ENCODE data around the gene ICE2.
A peak's percentile ranks its signal among the peaks of the same experiment; 100 is the strongest.
"Not testable (repeated sequence)": the region's sequence is repeated elsewhere in the genome, so short reads cannot be mapped to it uniquely, and the experiment has no call there.

Gene ICE2

DNA sequence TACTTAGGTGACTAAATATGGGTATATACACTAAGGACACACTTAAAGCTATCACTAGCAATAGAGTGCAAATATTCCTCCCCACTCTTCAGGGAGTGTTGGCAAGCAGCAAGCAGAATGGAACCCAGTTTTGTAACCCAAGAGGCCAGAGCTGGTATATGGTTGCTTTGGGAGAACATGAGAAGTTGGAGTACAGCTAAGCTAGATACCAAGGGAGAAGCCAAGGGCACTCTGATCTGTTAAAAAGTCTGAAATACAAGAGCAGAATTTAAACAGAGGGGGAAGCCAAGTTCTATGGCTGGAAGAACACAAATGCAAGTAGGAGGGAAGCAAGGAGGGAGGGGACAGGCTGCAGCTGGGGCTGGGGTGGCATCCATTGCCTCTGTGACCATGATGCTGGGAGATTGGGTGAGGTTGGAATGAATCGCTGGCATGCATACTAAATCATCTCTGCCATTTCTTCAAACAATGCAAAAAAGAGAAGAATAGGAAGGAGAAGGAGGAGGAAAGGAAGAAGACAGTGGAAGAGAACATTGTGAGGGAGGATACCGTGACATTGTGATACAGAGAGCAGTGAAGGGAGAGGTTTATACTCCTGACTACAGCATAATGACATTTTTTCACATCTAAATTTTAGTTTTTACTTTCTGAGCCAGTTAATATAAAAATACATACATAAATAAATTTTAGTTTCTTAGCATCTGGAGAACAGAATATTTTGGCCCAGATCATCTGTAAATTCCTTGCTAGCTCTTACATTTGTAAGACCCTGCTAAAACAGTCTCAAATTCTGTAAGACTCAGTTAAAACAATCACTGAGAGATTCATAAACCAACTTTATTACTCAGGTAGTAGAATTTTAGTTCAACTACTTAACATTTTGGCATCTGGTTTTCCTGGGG, 72.2 kb downstream of the ICE2 start:
- no peak for DNase-seq

- no peak for DNase-seq
Measured at GRCh38 chr15:60405399-60405798, 73.5 kb downstream of the ICE2 start.

GRCh38 chr15:60404351-60404750, 74.6 kb downstream of the ICE2 start:
- not testable (repeated sequence) for DNase-seq

DNA sequence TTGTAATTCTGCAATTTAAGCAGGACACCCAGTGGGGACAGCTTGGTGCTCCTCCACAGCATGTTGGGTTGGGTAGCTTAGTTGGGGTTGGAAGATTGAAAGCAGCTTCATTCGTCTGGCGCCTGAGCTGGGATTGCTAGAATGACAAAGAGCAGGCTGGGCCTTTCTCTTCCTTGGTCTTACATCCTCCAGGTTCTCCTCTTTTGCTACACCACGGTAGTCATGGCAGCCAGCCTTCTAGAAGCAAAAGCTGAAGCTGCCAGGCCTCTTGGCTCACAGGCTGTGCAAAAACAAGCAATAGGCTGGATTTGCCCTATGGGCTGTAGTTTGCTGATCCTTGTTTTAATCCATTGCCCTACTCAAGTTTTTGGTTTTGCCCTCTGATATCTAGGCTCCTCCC, 78.0 kb downstream of the ICE2 start:
- DNase-seq, result no peak

DNA sequence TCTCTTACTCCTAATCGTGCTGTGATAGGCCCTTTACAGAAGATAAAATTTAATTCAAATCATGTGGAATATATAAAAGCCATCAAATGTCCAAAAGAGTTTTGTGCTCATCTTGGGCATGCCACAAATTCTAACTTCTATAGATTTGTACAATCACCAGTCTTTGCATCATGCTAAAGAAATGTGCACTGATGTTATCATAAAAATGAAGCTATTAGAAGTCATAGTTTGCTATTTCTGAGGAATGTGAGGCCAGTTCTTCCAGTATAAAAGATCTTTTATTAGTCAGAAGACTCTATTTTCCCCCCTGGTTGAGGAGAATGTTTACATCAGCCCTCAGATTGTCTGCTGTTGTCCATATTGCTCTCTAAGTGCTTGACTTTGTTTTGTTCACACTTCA, 79.0 kb downstream of the ICE2 start:
- no peak for DNase-seq

DNA sequence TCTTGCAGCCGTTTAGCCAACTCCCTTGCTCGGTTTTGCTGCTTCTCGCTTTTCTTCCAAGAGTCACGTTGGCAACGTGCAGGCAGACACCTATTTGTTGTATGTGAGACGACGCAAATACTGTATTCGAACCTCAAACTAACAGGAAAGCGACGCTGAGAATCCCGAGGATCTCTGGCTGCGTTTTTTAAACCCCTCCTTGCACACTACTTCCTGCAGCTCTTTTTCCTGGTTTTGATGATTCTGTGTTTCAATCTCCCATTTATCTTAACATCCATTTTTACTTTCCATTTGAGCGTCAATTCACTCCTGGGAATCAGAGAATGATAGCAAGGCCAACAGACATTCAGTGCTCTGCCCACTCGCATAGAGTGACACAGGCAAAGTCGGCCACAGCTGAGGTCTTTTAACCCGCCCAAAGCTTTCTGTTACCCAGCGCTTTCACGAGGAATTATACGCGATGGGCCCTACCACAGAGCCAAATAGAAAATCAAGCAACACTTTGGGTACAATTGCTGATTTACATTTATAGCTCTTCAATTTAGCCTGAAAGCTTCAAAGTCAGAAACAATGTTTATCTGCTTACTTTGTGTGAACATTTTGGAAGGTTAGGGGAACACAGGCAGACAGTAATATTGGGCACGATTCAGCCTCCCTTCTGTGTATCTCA, 79.6 kb downstream of the ICE2 start:
- no peak for DNase-seq

DNA sequence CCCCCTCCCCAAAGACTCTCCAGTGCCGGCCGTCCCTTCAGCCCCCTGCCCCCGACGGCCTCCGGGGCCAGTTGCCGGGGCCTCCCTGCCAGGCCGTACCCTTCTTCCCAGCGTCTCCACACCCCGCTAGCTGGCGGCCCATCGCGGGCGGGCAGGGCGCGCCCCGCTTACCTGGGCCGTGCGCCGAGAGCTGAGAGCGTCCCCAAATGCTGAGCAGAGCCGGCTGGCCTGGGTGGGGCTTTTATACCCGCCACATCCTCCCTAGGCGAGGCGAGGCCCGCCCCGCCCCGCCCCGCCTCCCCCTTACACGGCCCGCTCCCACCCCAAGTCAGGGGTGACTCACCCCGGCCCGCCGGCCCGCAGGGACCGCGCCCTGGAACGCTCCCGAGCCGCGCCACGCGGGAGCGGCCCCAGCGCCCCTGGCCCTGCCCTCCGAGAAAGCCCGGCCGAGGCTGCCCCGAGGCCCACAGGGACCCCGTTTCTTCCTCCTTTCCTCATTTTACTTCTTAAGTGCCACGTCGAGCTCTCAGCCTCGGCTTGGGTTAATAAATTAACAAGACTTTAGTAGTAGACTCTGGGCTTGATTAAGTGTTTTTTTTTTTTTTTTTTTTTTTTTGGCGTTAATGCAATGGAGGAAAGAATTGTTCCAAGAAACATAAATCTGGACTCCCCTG, 81.0 kb downstream of the ICE2 start, which contains the start of gene ANXA2:
TSS of gene ANXA2 (minus strand) at position 215 of the 674 bp plus-strand sequence. CDS start 11,911 bp downstream, outside the sequence.
- peak; percentile 90 for DNase-seq

DNA sequence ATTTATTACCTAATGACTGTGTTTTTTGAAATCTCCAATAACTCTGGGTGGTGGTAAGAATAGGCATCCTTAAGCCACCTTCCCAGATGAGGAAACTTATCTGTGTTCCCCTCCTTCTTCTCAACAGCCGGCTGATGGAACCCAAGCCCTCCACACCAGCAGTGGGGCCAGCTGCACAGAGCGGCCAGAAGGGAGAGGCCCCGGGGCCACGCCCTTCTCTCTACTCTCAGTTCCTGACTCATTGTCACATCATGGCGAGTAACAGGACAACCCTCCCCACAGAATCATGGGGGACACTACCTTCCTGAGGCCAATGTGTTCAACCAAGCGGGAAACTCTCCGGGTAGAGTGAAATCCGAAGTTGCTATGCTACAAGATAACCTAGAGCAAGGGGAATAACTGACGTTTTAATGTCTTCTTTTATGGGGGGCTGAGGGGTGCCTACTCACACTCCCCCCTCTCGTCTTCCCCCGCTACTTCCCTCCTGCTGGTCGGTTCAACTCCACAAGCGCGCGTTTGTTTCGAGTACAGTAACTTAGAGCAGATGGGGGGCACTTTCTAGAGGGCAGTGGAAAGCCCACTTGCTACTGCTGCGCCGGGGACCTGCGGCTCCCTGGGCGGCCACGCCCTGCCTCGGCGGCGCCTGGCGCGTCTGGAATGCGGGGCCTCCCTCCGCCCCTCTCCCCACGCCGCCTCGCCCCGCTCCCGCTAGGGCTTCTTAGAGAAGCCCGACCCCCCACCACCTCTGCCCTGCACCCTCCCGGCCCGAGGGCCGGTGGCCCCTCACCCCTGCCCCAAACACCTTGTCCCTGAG, 81.8 kb downstream of the ICE2 start:
- DNase-seq, result peak; percentile 80

GRCh38 chr15:60396560-60396957, 82.4 kb downstream of the ICE2 start:
- no peak for DNase-seq

DNA sequence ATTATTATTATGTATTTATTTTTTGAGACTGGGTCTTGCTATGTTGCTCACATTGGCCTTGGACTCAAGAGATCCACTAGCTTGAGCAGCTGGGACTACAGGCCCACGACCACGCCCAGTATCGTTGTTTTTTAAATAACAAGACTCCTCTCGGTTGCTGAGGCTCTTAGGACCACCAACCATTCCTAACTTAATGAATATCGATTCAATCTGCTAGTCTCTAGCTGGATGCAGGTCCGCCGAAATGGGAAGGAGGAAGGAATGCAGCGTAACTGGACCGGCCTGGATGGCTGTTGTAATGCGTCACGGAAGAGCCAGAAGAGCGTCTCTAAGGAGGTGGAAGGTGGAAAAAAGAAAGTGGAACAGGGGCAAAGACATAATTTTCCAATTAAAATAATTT, 82.8 kb downstream of the ICE2 start:
- no peak for DNase-seq

- no peak for DNase-seq
Measured at GRCh38 chr15:60395276-60396011, 83.5 kb downstream of the ICE2 start.

GRCh38 chr15:60394689-60395097, 84.2 kb downstream of the ICE2 start:
- DNase-seq, result no peak

- no peak for DNase-seq
Measured at GRCh38 chr15:60392986-60393790, 85.8 kb downstream of the ICE2 start.

DNA sequence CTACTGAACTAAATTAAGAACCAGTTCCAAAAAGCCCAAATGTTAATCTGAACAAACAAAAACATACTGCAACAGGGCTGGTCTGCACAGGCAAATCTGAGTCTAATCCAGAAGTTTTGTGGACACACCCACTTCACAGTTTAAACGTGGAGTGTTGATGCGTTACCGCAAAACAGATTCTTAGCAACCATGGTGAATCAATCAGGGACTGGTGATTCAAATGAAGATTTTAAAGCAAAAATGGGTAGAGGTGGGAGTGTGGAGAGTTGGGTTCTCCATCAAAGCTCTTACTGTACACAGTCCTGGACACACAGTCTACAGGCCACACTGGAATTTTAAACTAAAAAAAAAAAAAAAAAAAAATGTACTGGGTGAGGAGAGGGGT, 86.3 kb downstream of the ICE2 start:
- DNase-seq, result peak; percentile 92

DNA sequence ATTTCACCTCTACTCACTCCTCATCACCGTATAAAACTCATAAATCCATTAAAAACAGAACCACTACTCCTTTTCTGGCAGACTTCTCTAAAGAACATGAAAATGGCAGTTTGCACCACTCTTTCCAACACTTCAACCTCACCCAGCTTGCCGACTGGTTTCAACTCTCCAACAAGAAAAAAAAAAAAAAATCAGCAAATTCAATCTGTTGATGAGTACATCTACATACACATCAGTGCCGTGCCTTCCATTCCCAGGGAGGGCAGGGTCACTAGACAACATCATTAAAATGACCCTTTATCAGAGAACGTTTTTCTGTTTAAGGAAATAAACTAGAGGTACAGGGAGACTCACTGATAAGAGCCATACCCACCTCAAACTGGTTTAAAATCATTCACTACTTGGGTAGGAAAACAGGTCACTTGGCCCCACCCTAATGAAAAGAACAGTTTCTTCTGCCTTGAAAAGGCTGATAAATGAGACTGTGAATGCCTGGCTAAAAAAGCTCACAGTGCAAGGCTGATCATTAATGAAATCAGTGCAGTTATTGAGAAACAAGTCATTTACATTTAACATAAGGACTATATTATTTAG, 87.1 kb downstream of the ICE2 start:
- no peak for DNase-seq

DNA sequence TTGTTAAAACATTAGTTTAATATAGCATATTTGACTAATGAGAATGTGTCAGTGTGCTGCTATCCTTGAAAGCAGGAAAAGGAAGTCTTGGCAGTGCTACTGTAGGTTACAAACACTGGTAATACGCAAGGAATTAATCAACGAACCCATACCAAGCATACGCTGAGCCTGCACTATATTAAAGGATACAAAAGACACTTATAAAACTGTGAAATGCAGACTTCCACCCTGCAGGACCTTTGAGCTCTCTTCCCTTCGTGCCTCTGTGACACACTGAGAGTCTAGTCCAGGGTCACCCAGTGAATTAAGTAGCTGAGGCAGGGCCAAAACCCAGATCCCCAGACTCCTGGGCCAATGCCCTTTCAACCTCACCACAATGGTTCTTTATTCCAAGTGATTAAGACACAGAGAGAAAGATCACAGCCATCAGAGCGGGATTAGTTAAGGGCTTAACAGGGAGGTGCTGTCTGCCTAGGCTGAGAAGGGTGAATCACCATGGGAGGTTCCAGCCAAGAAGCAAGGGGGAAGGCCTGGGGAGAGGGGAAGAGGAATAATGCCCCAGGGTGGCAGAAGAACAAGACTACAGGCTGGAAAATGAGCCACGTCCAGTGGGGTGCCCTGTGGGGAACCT, 88.0 kb downstream of the ICE2 start:
- no peak for DNase-seq

DNA sequence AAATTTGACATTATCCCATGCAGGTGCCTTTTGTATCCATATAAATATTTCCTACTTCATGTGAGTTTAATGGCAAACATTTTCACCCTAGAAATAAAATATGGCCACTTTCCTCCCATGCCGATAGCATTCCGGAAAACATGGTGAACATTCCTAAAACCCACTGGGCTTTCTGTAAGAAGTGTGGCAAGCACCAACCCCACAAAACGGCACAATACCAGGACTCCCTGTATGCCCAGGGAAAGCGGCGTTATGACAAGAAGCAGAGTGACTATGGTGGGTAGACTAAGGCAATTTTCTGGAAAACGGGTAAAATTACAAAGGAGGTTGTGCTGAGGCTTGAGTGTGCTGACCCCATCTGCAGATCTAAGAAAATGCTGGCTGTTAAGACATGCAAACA, 88.7 kb downstream of the ICE2 start:
- no peak for DNase-seq

DNA sequence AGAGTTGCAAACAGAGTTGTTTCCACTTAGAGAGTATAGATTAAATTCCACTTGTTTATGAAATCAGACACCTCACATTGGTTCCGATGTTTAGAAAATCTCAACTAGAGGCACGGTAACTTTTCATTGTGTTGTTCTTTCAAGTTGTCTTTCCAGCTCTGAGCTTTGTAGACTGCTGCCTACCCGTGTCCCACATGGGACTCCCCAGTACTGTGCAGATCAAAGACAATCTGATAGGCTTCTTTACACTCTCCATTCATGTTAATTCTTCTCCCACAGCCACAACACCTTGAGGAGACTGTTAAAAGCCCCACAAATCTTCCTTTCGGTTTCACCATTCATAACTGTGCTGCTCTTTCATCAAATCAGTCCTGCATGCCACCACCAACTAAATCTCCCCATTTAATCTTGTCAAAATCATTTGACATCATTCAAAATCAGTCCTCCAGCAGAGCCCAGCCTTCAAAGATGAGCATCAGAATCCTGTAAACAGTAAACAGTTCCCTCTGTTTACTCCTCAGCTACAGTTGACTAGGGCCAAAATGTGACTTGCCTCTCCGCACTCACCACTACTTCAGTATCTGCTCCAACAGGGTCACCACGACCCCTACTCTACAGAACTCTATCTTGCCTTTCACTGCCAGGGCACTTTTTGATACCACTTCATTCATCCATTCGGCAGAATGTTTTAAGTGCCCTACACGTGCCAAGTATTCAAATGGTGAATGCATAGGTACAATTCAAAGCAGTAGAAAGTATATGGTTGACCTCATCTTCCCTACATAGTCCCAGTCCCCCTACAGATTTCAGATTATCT, 89.5 kb downstream of the ICE2 start:
- DNase-seq, result peak; percentile 86

DNA sequence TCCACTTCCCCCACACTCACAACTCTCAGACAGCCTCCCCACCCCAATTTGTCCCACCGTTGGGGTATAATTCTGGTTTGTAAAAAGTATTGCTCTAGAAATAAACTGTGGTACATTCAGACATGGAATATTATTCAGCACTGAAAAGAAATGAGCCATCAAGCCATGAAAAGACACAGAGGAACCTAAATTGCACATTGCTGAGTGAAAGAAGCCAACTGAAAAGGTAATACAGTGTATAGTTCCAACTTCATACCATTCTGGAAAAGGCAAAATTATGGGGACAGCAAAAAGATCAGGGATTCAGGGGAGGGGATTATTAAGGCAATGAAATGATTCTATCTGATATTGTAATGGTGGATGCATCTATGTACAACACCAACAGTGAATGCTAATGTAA, 91.6 kb downstream of the ICE2 start:
- no peak for DNase-seq

Data from activated CD4-positive, alpha-beta T cell treated with anti-CD3 and anti-CD28 coated beads, Interleukin-2, amount 50 U/mL, for 16 hours (primary cell).